LNCAP (cell line): ENCODE data around the gene IRX6.

ENCODE experiments used
- CTCF ChIP-seq: fragments of 450-650 bp; IDR thresholded peaks from 2 replicates; pipeline ENCODE4 v1.5.1; 2017; ENCODE audit warnings: mild to moderate bottlenecking

The IRX6 gene

GRCh38 chr16:55377840-55378239 is 53.8 kb downstream of the IRX6 start:
- TF ChIP-seq CTCF, result no peak

- TF ChIP-seq CTCF, result no peak
Measured at GRCh38 chr16:55378616-55379015, 54.6 kb downstream of the IRX6 start.

- no peak for TF ChIP-seq CTCF
Measured at GRCh38 chr16:55379371-55379770, 55.4 kb downstream of the IRX6 start.

- TF ChIP-seq CTCF, result no peak
Measured at GRCh38 chr16:55379876-55380390, 55.9 kb downstream of the IRX6 start.
